HG03378 (cell line): Measurements from ENCODE around the gene FFAR2.
"Not testable (repeated sequence)": the region's sequence is repeated elsewhere in the genome, so short reads cannot be mapped to it uniquely, and the experiment has no call there.

Source experiments
- ATAC-seq: cut with Tn5 transposase; IDR thresholded peaks from one replicate; pipeline ENCODE4 v1.9.1; 2021; ENCODE audit warnings: mild to moderate bottlenecking, moderate library complexity; ENCODE audit not compliant: unreplicated experiment

FFAR2 gene

DNA sequence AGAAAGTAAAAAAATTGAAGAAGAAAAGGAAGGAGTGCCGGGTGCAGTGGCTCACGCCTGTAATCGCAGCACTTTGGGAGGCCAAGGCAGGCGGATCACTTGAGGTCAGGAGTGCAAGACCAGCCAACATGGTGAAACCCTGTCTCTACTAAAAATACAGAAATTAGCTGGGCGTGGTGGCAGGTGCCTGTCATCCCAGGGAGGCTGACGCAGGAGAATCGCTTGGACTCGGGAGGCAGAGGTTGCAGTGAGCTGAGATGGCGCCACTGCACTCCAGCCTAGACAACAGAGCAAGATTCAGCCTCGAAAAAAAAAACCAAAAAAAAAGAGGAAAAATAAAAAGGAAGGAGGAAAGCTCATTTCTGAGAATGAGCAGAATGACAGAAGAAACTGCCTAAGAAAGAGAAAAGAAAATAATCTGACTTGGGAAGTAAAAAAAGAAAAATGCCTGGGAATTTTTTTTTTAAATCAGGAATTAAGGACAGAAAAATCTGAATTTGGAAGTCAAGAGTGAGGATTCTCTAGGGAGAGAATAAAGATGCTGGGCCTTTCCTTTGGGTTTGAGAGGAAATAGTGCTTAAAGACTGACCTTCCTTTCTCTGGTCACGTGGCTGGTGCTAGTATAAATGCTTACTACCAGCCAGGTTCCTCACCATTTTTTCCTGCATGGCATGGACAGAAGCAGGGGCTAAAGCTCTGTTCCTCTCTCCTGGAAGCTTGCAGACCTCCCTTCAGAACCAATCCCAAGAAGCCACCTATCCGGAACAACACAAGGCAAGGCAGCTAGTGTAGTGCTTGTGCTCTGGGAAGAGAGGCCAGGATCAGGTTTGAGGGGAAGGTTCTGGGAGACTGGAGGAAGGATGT, at the start of gene FFAR2:
Gene FFAR2, plus strand, starts transcription at position 652 of the 864 bp plus-strand sequence. CDS start 1,458 bp downstream, outside the sequence.
- no peak for ATAC-seq

GRCh38 chr19:35398570-35398969, 49.5 kb upstream of the FFAR2 start:
- ATAC-seq = no peak

DNA sequence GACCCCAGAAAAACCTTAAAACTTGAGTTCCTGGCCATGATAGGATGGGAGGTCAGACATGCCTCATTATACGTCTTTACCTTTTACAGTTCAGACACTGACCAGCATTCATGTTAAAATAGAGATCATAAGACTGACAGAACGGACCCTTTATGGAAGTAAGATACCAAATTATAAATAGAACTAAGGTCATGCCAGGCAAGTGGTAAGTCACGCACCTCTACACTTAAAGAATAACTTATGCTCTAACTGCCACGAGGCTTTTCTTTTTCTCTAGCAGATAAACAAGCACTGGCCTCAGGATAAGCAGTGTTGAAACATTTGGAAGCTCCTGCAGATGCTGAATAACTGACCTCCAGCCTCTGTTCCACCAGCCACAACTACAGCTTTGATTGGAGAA, 48.8 kb upstream of the FFAR2 start:
- no peak for ATAC-seq

DNA sequence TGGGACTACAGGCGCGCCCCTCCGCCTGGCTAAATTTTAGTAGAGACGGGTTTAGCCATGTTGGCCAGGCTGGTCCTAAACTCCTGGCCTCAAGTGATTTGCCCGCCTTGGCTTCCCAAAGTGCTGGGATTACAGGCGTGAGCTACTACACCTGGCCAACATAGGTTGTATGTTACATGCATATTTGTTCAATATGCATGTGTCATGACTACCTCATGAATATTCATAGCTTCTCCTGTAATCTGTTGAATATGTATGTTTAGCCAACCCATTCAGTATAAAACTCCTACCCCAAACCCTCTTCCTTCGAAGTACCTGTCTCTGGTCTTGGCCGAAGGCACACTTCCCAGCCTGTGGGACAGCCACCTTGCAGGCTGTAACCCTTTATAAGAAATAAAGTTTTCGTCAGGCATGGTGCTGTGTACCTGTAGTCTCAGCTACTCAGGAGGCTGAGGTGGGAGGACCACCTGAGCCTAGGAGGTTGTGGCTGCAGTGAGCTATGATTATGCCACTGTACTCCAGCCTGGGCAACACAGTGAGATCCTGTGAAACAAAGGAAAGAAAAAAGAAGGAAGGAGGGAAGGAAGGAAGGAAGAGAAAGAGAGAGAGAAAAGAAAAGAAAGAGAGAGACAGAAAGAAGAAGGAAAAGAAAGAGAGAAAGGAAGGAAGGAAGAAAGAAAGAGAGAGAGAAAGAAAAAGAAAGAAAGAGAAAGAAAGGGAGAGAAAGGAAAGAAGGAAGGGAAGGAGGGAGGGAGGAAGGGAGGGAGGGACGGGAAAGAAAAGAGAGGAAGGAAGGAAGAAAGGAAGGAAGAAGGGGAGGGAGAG, 47.9 kb upstream of the FFAR2 start:
- no peak for ATAC-seq

GRCh38 chr19:35400773-35401100, 47.3 kb upstream of the FFAR2 start:
- no peak for ATAC-seq

DNA sequence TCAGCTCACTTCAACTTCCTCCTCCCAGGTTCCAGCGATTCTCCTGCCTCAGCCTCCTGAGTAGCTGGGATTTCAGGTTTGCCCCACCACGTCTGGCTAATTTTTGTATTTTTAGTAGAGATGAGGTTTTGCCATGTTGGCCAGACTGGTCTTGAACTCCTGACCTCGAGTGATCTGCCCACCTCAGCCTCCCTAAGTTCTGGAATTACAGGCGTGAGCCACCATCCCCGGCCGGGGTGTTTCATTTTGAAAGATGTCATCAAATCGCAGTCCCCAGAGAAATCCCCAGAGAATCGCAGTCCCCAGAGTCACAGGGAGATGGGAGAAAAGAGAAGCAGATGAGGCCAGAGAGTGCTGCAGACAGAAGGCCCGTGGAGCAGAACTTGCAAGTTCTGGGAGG, 46.6 kb upstream of the FFAR2 start:
- not testable (repeated sequence) for ATAC-seq

DNA sequence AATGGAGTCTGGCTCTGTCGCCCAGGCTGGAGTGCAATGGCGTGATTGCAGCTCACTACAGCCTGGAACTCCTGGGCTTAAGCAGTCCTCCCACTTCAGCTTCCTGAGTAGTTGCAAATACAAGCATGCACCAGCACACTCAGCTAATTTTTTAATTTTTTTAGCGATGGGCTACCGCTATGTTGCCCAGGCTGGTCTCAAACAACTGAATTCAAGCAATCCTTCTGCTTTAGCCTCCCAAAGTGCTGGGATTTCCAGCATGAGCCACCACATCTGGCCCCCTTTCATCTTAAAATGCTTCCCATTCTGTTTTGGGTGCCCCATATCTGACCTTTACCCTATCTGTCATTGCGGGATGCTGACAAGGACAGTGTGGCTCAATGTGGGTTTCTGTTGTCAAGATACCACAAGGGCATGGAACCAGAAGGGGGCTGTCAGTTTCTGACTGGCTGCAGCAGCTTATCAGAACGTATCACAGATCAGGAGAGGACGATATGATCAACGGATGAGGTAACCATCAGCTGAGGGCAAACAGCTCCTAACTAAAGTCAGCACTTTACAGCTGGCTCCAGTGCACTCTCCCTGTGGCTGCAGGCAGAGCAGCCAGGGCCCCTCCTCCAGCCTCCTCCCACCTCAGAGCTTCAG, 44.8 kb upstream of the FFAR2 start:
- ATAC-seq = no peak

DNA sequence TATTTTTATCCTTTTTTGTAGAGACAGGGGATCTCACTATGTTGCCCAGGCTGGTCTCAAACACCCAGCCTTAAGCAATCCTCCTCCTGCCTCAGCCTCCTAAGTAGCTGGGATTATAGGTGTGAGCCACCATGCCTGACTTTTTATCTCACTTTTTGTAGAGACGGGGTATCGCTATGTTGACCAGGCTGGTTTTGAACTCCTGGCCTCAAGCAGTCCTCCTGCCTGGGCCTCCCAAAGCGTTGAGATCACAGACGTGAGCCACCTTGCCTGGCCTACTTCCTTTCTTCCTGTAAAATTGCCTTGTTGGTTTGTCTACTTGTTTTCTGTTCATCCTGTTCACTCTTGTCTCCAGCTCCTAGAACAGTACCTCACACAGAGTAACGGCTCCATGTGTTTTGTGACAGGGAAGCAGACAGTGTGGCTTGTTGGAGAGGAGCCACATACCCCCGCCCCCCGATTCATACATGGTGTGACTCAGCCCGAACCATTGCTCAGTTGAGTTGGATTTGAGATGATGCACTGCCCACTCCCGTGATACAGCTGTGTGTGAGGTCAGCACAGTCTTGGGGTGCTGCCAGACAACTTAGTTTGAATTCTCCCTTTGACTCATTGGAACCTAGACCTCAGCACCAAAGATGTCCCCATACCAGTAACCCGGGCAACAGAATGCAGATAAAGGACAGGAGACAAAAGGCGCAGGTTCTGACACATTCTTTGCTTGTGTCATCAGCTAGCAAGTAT, 43.0 kb upstream of the FFAR2 start:
- peak; percentile 78 for ATAC-seq

DNA sequence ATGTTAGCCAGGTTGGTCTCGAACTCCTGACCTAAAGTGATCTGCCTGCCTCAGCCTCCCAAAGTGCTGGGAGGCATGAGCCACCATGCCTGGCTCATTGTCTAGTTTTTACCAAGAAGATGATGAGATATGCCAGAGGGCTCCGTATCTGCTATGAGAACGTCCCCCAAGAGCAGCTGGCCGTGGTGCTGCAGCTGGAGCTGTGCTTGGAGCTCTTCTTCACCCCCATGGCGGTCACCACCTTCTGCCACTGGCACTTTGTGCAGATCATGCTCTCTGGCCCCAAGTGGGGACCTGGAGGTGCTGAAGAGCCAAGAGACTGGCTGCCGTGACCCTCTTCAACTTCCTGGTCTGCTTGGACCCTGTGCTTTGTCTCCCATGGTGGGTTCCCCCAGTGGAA, 40.4 kb upstream of the FFAR2 start:
- no peak for ATAC-seq

DNA sequence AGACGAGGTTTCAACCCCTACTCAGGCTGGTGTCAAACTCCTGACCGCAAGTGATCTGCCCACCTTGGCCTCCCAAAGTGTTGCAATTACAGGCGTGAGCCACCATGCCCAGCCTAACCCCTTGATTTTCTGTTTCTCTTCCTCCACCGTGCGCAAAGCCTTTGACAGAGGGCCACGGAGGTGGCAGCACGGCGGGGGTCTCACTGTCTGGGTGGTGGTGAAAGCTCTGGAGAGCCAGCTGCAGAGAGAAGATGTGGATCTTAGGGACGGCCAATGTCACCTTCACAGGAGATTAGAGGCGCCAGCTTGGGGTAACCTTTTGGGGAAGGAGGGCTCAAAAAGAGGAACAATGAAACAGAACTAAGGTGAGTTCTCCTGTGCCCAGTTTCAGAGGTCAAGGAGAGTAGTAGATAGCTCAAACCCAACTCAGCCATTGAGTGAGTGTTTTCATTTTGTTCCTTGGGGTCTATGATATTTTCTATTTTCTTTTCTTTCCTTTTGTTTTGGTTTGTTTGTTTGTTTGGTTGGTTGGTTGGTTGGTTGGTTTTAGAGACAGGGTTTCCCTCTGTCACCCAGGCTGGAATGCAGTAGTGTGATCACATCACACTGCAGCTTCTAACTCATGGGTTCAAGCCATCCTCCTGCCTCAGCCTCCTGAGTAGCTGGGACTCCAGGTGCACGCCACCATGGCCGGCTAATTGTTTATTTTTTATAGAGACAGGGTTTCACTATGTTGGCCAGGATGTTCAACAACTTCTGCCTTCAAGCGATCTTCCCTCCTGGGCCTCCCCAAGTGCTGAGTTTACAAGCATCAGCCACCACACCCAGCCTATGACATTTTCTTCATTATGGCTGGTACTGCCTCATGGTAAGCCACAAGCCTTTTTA, 39.5 kb upstream of the FFAR2 start:
- no peak for ATAC-seq

GRCh38 chr19:35409191-35409590, 38.9 kb upstream of the FFAR2 start:
- no peak for ATAC-seq

GRCh38 chr19:35410487-35410886, 37.6 kb upstream of the FFAR2 start:
- no peak for ATAC-seq

DNA sequence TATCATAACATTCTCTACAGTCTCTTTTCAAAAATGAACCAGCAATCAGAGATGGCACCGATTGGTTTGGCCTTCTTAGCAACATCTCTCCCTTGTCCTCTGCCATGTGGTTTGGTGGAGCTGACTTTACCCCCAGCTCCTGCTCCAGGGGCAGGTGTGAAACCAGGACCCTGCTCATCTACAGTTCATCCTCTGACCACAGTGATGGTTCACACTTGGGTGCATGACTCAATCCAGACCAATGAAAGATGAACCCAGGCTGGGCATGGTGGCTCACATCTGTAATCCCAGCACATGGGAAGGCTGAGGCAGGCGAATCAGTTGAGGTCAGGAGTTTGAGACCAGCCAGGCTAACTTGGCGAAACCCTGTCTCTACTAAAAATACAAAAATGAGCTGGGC, 33.6 kb upstream of the FFAR2 start:
- ATAC-seq = no peak

DNA sequence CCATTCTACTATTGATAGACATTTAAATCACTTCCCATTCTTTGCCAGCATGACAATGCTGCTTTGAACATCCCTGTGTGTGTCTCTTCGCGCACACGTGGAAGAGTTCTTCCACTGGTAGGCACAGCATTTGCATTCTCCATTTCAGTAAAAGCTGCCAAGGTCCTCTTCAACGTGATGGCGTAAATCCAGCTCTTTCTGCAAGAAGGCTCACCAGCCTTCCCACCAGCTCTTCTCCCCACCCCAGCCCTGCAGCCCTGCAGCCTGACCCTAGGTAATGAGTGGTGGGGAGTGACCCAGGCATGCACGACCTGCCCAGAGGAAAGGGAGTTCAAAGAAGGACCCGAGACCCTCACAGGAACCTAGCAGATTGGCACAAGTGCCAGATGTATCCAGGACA, 31.7 kb upstream of the FFAR2 start:
- no peak for ATAC-seq

DNA sequence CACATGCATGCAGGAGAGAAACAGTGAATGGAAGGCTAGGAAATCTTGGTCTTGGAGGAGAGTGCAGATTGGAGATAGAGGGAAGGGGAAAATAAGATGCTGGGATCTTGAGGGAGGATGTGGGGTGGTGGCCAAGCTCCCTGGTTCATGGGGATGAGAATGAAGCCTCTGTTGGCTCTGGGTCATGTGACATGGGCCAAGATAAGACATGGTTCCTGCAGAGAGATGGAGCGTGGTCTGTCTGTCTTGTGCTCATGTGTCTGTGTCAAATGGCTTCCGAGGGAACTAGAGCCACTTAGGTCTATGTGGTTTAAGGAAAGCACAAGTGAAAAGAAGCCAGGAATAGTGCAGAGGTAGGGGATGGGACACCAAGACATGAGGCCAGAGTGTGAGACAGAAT, 30.8 kb upstream of the FFAR2 start:
- ATAC-seq = no peak

DNA sequence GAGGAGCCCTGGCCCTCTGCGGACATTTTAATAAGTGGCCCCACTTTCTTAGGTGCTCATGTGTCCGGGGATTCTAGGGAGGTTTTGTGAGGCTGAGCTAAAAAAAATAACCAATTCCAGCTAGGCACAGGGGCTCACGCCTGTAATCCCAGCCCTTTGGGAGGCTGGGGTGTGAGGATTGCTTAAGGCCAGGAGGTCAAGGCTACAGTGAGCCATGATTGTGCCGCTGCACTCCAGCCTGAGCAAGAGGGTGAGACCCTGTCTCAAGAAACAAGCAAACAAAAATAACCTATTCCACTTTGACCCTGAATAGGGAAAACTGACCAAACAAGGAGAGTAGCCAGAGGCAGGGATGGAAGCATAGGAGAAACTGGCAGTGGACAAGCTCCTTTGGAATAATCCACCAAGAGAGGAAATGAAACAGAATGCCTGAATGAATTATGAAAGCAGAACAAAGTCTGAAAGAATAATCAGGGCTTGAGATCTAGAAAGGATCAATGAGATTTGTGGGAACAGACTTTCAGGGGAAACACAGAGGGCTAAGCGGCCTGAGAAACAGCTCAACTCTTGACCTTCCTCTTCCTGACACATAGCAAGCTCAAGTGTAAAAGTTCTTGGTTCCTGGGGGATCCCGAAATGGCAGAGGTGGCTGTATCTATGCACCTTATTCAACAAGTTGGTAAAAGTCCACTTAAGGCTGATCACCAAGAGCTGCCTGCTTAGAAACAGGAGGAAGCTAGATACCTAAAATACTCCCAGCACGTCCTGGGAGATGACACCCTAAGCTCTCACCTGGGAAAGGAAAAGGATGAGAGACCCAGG, 30.1 kb upstream of the FFAR2 start:
- ATAC-seq = no peak

- no peak for ATAC-seq
Measured at GRCh38 chr19:35419046-35419445, 29.0 kb upstream of the FFAR2 start.

- ATAC-seq = no peak
Measured at GRCh38 chr19:35419805-35420204, 28.3 kb upstream of the FFAR2 start.

- no peak for ATAC-seq
Measured at GRCh38 chr19:35421362-35421761, 26.7 kb upstream of the FFAR2 start.
